HEK293 (cell line): ENCODE results near the gene ZNF425.

Experiments
- CTCF ChIA-PET: fragments of 350-600 bp; formaldehyde crosslinking; extraction: SDS; loops from one replicate; lab custom pipeline; 2021; ENCODE audit warnings: antibody characterized with exemption; lab: Yijun Ruan, JAX
- POLR2A ChIA-PET: fragments of 300-600 bp; formaldehyde crosslinking; extraction: SDS; loops from one replicate; lab custom pipeline; 2020; ENCODE audit warnings: antibody characterized with exemption, inconsistent platforms; lab: Yijun Ruan, JAX
- H3K27ac ChIP-seq: fragments of 200-500 bp; sonication (Bioruptor generic); 2 replicates; pipeline ENCODE4 v1.5.1; 2014; ENCODE audit warnings: low read depth, low read length, control low read depth, inconsistent platforms; ENCODE audit errors: extremely low read depth
- H3K36me3 ChIP-seq, 2 experiments: fragments of 200-500 bp in 1 of 2; sonication (Bioruptor generic) in 1 of 2; 1 replicate in 1 of 2; 2 replicates in 1 of 2; pipeline ENCODE4 v1.5.1; 2014 to 2017; ENCODE audit warnings: inconsistent platforms in 2 of 2, low read length in 2 of 2; ENCODE audit not compliant: control insufficient read depth in 2 of 2, insufficient read depth in 1 of 2
- H3K4me1 ChIP-seq: fragments of 200-500 bp; sonication (Bioruptor generic); 2 replicates; pipeline ENCODE4 v1.5.1; 2014; ENCODE audit warnings: mild to moderate bottlenecking, low read length, inconsistent platforms; ENCODE audit not compliant: control insufficient read depth, insufficient read depth
- H3K4me3 ChIP-seq: 2 replicates; pipeline ENCODE4 v1.5.1; 2011; ENCODE audit warnings: low read depth, mild to moderate bottlenecking, control low read depth, low read length, moderate library complexity
- H3K9me3 ChIP-seq: fragments of 200-500 bp; sonication (Bioruptor generic); 2 replicates; pipeline ENCODE4 v1.5.1; 2014; ENCODE audit warnings: low read depth, low read length, inconsistent platforms; ENCODE audit not compliant: control insufficient read depth, insufficient read depth
- BCL6B ChIP-seq: fragments of 450-650 bp; formaldehyde crosslinking; IDR thresholded peaks from 2 replicates; pipeline ENCODE4 v1.5.1; 2017; ENCODE audit warnings: missing biosample characterization, missing genetic modification characterization
- FEZF1 ChIP-seq: fragments of 450-650 bp; formaldehyde crosslinking; IDR thresholded peaks from 2 replicates; pipeline ENCODE4 v1.5.1; 2016; ENCODE audit warnings: missing biosample characterization, missing genetic modification characterization
- GLI4 ChIP-seq: fragments of 450-650 bp; formaldehyde crosslinking; IDR thresholded peaks from 2 replicates; pipeline ENCODE4 v1.5.1; 2016; ENCODE audit warnings: missing biosample characterization, missing genetic modification characterization
- OSR2 ChIP-seq: fragments of 450-650 bp; formaldehyde crosslinking; IDR thresholded peaks from 2 replicates; pipeline ENCODE4 v1.5.1; 2016; ENCODE audit warnings: missing biosample characterization, missing genetic modification characterization
- PRDM4 ChIP-seq: fragments of 450-650 bp; formaldehyde crosslinking; IDR thresholded peaks from 2 replicates; pipeline ENCODE4 v1.5.1; 2017; ENCODE audit warnings: missing biosample characterization, missing genetic modification characterization
- PRDM6 ChIP-seq: fragments of 450-650 bp; formaldehyde crosslinking; IDR thresholded peaks from 2 replicates; pipeline ENCODE4 v1.5.1; 2017; ENCODE audit warnings: missing biosample characterization, missing genetic modification characterization
- WT1 ChIP-seq: fragments of 450-650 bp; formaldehyde crosslinking; IDR thresholded peaks from 2 replicates; pipeline ENCODE4 v1.5.1; 2016; ENCODE audit warnings: missing biosample characterization, missing genetic modification characterization
- YY2 ChIP-seq: fragments of 450-650 bp; formaldehyde crosslinking; IDR thresholded peaks from 2 replicates; pipeline ENCODE4 v1.5.1; 2016; ENCODE audit warnings: missing biosample characterization, missing genetic modification characterization
- ZEB2 ChIP-seq: fragments of 450-650 bp; formaldehyde crosslinking; IDR thresholded peaks from 2 replicates; pipeline ENCODE4 v1.5.1; 2016; ENCODE audit warnings: missing biosample characterization, missing genetic modification characterization
- ZNF121 ChIP-seq: fragments of 450-650 bp; formaldehyde crosslinking; IDR thresholded peaks from 2 replicates; pipeline ENCODE4 v1.5.1; 2016; ENCODE audit warnings: missing biosample characterization, missing genetic modification characterization
- ZNF140 ChIP-seq: fragments of 450-650 bp; formaldehyde crosslinking; IDR thresholded peaks from 2 replicates; pipeline ENCODE4 v1.5.1; 2016; ENCODE audit warnings: missing biosample characterization, missing genetic modification characterization
- ZNF16 ChIP-seq: fragments of 450-650 bp; formaldehyde crosslinking; IDR thresholded peaks from 2 replicates; pipeline ENCODE4 v1.5.1; 2016; ENCODE audit warnings: low read depth, missing biosample characterization, missing genetic modification characterization
- ZNF211 ChIP-seq: fragments of 450-650 bp; formaldehyde crosslinking; IDR thresholded peaks from 2 replicates; pipeline ENCODE4 v1.5.1; 2016; ENCODE audit warnings: low read depth, missing biosample characterization, missing genetic modification characterization
- ZNF248 ChIP-seq: fragments of 450-650 bp; formaldehyde crosslinking; IDR thresholded peaks from 2 replicates; pipeline ENCODE4 v1.5.1; 2017; ENCODE audit warnings: missing biosample characterization, missing genetic modification characterization
- ZNF302 ChIP-seq: fragments of 450-650 bp; formaldehyde crosslinking; IDR thresholded peaks from 2 replicates; pipeline ENCODE4 v1.5.1; 2016; ENCODE audit warnings: missing biosample characterization, missing genetic modification characterization, low read depth
- ZNF335 ChIP-seq: fragments of 450-650 bp; formaldehyde crosslinking; conservative IDR thresholded peaks from 2 replicates; pipeline ENCODE4 v1.5.1; 2016; ENCODE audit warnings: missing biosample characterization, missing genetic modification characterization
- ZNF366 ChIP-seq: fragments of 450-650 bp; formaldehyde crosslinking; conservative IDR thresholded peaks from 2 replicates; pipeline ENCODE4 v1.5.1; 2016; ENCODE audit warnings: missing biosample characterization, missing genetic modification characterization
- ZNF426 ChIP-seq: fragments of 450-650 bp; formaldehyde crosslinking; IDR thresholded peaks from 2 replicates; pipeline ENCODE4 v1.5.1; 2017; ENCODE audit warnings: missing biosample characterization, missing genetic modification characterization, mild to moderate bottlenecking, inconsistent platforms, moderate library complexity
- ZNF514 ChIP-seq: fragments of 450-650 bp; formaldehyde crosslinking; IDR thresholded peaks from 2 replicates; pipeline ENCODE4 v1.5.1; 2016; ENCODE audit warnings: missing biosample characterization, missing genetic modification characterization
- ZNF558 ChIP-seq: fragments of 450-650 bp; formaldehyde crosslinking; IDR thresholded peaks from 2 replicates; pipeline ENCODE4 v1.5.1; 2016; ENCODE audit warnings: missing biosample characterization, missing genetic modification characterization
- ZNF561 ChIP-seq: fragments of 450-650 bp; IDR thresholded peaks from 2 replicates; pipeline ENCODE4 v1.5.1; 2018; ENCODE audit warnings: missing biosample characterization, missing genetic modification characterization, borderline replicate concordance
- ZNF600 ChIP-seq: fragments of 450-650 bp; formaldehyde crosslinking; IDR thresholded peaks from 2 replicates; pipeline ENCODE4 v1.5.1; 2016; ENCODE audit warnings: missing biosample characterization, missing genetic modification characterization
- ZNF610 ChIP-seq: fragments of 450-650 bp; formaldehyde crosslinking; IDR thresholded peaks from 2 replicates; pipeline ENCODE4 v1.5.1; 2016; ENCODE audit warnings: missing biosample characterization, missing genetic modification characterization, borderline replicate concordance
- ZNF701 ChIP-seq: fragments of 450-650 bp; formaldehyde crosslinking; IDR thresholded peaks from 2 replicates; pipeline ENCODE4 v1.5.1; 2016; ENCODE audit warnings: missing biosample characterization, missing genetic modification characterization
- ZNF777 ChIP-seq: fragments of 450-650 bp; formaldehyde crosslinking; IDR thresholded peaks from 2 replicates; pipeline ENCODE4 v1.5.1; 2017; ENCODE audit warnings: missing biosample characterization, missing genetic modification characterization, borderline replicate concordance

Gene ZNF425

GRCh38 chr7:149166142-149166541 is 40.0 kb upstream of the ZNF425 start:
- ChIA-PET POLR2A (no interaction called here), CTCF (interaction anchor here (0.7 to 1.4 kb wide), 2 partner anchors 100 to 101 kb away, joined by 3 read pairs; no protein-coding TSS in a partner anchor)
- Histone ChIP-seq H3K4me3 (no peak overlapping the region), H3K4me1 (0 out of 2 replicates have a peak, but pooled peaks cover 3% of the 10 kb centered on the region), H3K9me3 (no peaks in the 10 kb centered on the region), H3K36me3 (peaks cover 63 to 82% of the 10 kb centered on the region in 2 experiments), H3K27ac (no peak overlapping the region)
- no peak for TF ChIP-seq ZNF426 (tag by site-specific recombination)
- TF ChIP-seq YY2 (tag by site-specific recombination) = no peak
- TF ChIP-seq ZNF777 (tag by site-specific recombination) = no peak
- no peak for TF ChIP-seq ZEB2 (tag by site-specific recombination)
- TF ChIP-seq ZNF140 (tag by site-specific recombination) = no peak
- TF ChIP-seq ZNF610 = no peak
- TF ChIP-seq BCL6B (tag by site-specific recombination) = no peak

- peaks cover 39 to 78% of the 10 kb centered on the region in 2 experiments for H3K36me3 ChIP-seq
- H3K27ac ChIP-seq = no peak overlapping the region
- no peaks in the 10 kb centered on the region for H3K9me3 ChIP-seq
- ChIA-PET POLR2A (interaction anchor here (0.7 kb wide), 1 partner anchor 11 kb away, joined by 3 read pairs; no protein-coding TSS in a partner anchor), CTCF (no interaction called here)
- no peak overlapping the region for H3K4me3 ChIP-seq
- TF ChIP-seq PRDM6 (tag by site-specific recombination) (0 out of 2 replicates have a peak, but pooled peaks have one; percentile 44), OSR2 (tag by site-specific recombination) (peak; percentile 74), ZNF335 (tag by site-specific recombination) (no peak), ZNF600 (tag by site-specific recombination) (0 out of 2 replicates have a peak, but pooled peaks have one; percentile 7), ZNF514 (no peak), ZNF121 (tag by site-specific recombination) (peak; percentile 82; the same call in 1 of the 2 replicates), WT1 (no peak), PRDM4 (no peak)
- 0 out of 2 replicates have a peak, but pooled peaks cover 3% of the 10 kb centered on the region for H3K4me1 ChIP-seq
These were observed 35.2 kb upstream of the ZNF425 start for GRCh38 chr7:149161241-149161848.

GRCh38 chr7:149156898-149157297 is 30.8 kb upstream of the ZNF425 start:
- Histone ChIP-seq H3K27ac (no peak overlapping the region), H3K4me1 (0 out of 2 replicates have a peak, but pooled peaks cover 3% of the 10 kb centered on the region), H3K4me3 (no peak overlapping the region), H3K9me3 (no peaks in the 10 kb centered on the region), H3K36me3 (peaks cover 33 to 79% of the 10 kb centered on the region in 2 experiments)
- ChIA-PET POLR2A (no interaction called here), CTCF (no interaction called here)
- no peak for TF ChIP-seq ZNF561 (tag by site-specific recombination)
- TF ChIP-seq ZNF701 (tag by site-specific recombination) = no peak
- no peak for TF ChIP-seq ZNF16 (tag by site-specific recombination)
- no peak for TF ChIP-seq ZNF211
- TF ChIP-seq ZNF248 (tag by site-specific recombination) = no peak
- no peak for TF ChIP-seq ZNF302
- no peak for TF ChIP-seq GLI4 (tag by site-specific recombination)
- no peak for TF ChIP-seq ZNF366 (tag by site-specific recombination)
- TF ChIP-seq FEZF1 (tag by site-specific recombination) = no peak
- no peak for TF ChIP-seq PRDM6 (tag by site-specific recombination)
- TF ChIP-seq ZNF558 (tag by site-specific recombination) = no peak
